HuH-7 (cell line): ENCODE results near the gene CC2D1A.
A peak's percentile ranks its signal among the peaks of the same experiment; 100 is the strongest.

Experiments used
- DNase-seq: peaks from one replicate; pipeline ENCODE4 v3.0.0; 2011; ENCODE audit warnings: low spot score

CC2D1A gene

GRCh38 chr19:13937479-13938300 is 31.7 kb downstream of the CC2D1A start:
- no peak for DNase-seq

GRCh38 chr19:13938301-13939064 is 32.5 kb downstream of the CC2D1A start, which contains the start of gene PODNL1:
Gene PODNL1, minus strand, starts transcription at chr19:13938417. Its CDS starts 236 bp downstream, at chr19:13938181.
- DNase-seq, result no peak

- no peak for DNase-seq
These were observed 36.2 kb downstream of the CC2D1A start for GRCh38 chr19:13942023-13942684.

GRCh38 chr19:13946414-13946813 is 40.4 kb downstream of the CC2D1A start:
- no peak for DNase-seq

- no peak for DNase-seq
These were observed 45.0 kb downstream of the CC2D1A start for GRCh38 chr19:13951043-13951442.

GRCh38 chr19:13951799-13952153 is 45.8 kb downstream of the CC2D1A start:
- DNase-seq, result no peak

GRCh38 chr19:13952154-13952930 is 46.3 kb downstream of the CC2D1A start, which contains the start of gene DCAF15:
Gene DCAF15, plus strand, starts transcription at chr19:13952509. Its CDS starts 4 bp downstream, at chr19:13952513.
- peak; percentile 100 for DNase-seq

GRCh38 chr19:13952931-13953531 is 47.0 kb downstream of the CC2D1A start:
- DNase-seq, result no peak

- DNase-seq, result no peak
These were observed 48.2 kb downstream of the CC2D1A start for GRCh38 chr19:13954185-13954584.

GRCh38 chr19:13955662-13956364 is 49.8 kb downstream of the CC2D1A start:
- no peak for DNase-seq

- DNase-seq, result no peak
These were observed 50.4 kb downstream of the CC2D1A start for GRCh38 chr19:13956365-13956744.

- no peak for DNase-seq
These were observed 51.0 kb downstream of the CC2D1A start for GRCh38 chr19:13957051-13957450.

GRCh38 chr19:13958043-13958442 is 52.0 kb downstream of the CC2D1A start:
- no peak for DNase-seq

GRCh38 chr19:13959141-13959961 is 53.4 kb downstream of the CC2D1A start:
- DNase-seq, result no peak

- peak; percentile 71 for DNase-seq
These were observed 54.2 kb downstream of the CC2D1A start for GRCh38 chr19:13959962-13960862.

- DNase-seq, result no peak
These were observed 55.1 kb downstream of the CC2D1A start for GRCh38 chr19:13960863-13961784.

- no peak for DNase-seq
These were observed 56.1 kb downstream of the CC2D1A start for GRCh38 chr19:13961826-13962698.
